NCI-H1092 treated with DMSO at 0.1 percent for 48 hours (cell line): ENCODE measurements around the gene BPIFB3.
"Not testable (repeated sequence)": the region's sequence is repeated elsewhere in the genome, so short reads cannot be mapped to it uniquely, and the experiment has no call there.

ENCODE experiments used
- DNase-seq: peaks from one replicate; lab custom pipeline; 2025; lab: John Stamatoyannopoulos, UW

The BPIFB3 gene

DNA sequence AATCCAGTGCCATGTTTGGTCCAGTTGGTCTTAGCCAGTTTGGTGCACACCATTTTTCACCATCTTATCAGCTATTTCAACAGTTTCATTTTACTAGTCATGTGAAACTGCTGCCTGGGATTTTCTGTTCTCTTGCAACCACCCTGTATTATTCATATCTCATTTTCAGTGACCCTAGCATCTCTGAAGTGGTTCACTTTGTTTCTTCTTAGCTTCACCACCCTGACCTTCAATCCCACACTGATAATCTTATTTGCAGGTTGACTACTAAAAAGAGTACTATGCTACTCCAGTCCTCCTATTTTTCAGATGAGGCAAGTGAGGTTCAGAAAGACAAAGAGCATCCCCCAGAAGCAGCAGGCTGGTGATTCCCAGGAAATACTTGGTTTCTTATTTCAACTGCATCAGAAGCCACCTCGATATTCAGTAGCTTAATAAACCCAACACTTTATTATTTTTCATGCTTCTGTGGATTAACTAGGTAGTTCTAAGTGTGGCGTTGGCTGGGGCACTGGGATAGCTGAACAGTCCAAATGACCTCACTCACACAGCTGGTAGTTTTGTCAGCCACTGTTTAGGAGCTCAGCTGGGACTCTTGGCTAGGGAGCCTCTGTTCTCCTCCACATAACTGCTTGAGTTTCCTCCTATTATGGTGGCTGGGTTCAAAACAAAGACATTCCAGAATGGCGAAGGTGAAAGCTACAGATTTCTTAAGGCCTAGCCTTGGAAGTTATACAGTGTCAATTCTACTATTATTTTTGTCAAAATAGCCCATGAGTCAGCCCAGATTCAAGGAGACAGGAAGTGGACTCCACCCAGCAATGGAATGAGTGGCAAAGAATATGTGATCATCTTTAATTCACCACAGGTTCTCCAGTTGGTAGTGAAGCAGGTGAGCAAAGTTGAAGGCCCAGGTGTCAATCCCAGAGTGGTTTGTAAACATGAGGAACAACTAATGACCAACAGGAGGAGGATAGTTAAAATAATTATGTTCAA lies 66.3 kb downstream of the BPIFB3 start:
- no peak for DNase-seq

- no peak for DNase-seq
Measured at GRCh38 chr20:33120934-33121333, 67.2 kb downstream of the BPIFB3 start.

- DNase-seq: not testable (repeated sequence)
Measured at GRCh38 chr20:33122297-33122696, 68.6 kb downstream of the BPIFB3 start.
